GM18502 (cell line): ENCODE data around the gene USP17L11.
"Not testable (repeated sequence)": the region's sequence is repeated elsewhere in the genome, so short reads cannot be mapped to it uniquely, and the experiment has no call there.

Experiments used
- ATAC-seq: cut with Tn5 transposase; IDR thresholded peaks from one replicate; pipeline ENCODE4 v1.9.1; 2021; ENCODE audit warnings: mild to moderate bottlenecking; ENCODE audit not compliant: unreplicated experiment, poor library complexity

USP17L11 gene

GRCh38 chr4:9215105-9215504 lies at the start of gene USP17L11:
Gene USP17L11, plus strand, starts transcription at chr4:9215405. Its CDS starts 0 bp downstream, at chr4:9215405.
- not testable (repeated sequence) for ATAC-seq

GRCh38 chr4:9165990-9166389 lies 49.2 kb upstream of the USP17L11 start:
- ATAC-seq = not testable (repeated sequence)

GRCh38 chr4:9169791-9170459 lies 45.3 kb upstream of the USP17L11 start, which contains the start of gene FAM90A26:
Gene FAM90A26, plus strand, starts transcription at chr4:9170409. Its CDS starts 2,764 bp downstream, at chr4:9173173.
- ATAC-seq = not testable (repeated sequence)

- not testable (repeated sequence) for ATAC-seq
Measured at GRCh38 chr4:9210357-9210756, 4.8 kb upstream of the USP17L11 start, which contains the start of gene USP17L10. Gene USP17L10, plus strand, starts transcription at chr4:9210657. Its CDS starts 0 bp downstream, at chr4:9210657.

GRCh38 chr4:9214701-9215100 lies 504 bp upstream of the USP17L11 start:
- not testable (repeated sequence) for ATAC-seq

- ATAC-seq = not testable (repeated sequence)
Measured at GRCh38 chr4:9219852-9220251, 4.6 kb downstream of the USP17L11 start, which contains the start of gene USP17L12. Gene USP17L12, plus strand, starts transcription at chr4:9220152. Its CDS starts 0 bp downstream, at chr4:9220152.

- not testable (repeated sequence) for ATAC-seq
Measured at GRCh38 chr4:9224596-9224995, 9.4 kb downstream of the USP17L11 start, which contains the start of gene USP17L13. Gene USP17L13, plus strand, starts transcription at chr4:9224896. Its CDS starts 0 bp downstream, at chr4:9224896.

GRCh38 chr4:9230249-9230648 lies 15.0 kb downstream of the USP17L11 start:
- ATAC-seq = not testable (repeated sequence)

GRCh38 chr4:9234085-9234484 lies 18.9 kb downstream of the USP17L11 start, which contains the start of gene USP17L15:
Gene USP17L15, plus strand, starts transcription at chr4:9234385. Its CDS starts 0 bp downstream, at chr4:9234385.
- ATAC-seq = not testable (repeated sequence)

- not testable (repeated sequence) for ATAC-seq
Measured at GRCh38 chr4:9238461-9238860, 23.3 kb downstream of the USP17L11 start.

- not testable (repeated sequence) for ATAC-seq
Measured at GRCh38 chr4:9243579-9243978, 28.4 kb downstream of the USP17L11 start, which contains the start of gene USP17L17. Gene USP17L17, plus strand, starts transcription at chr4:9243879. Its CDS starts 0 bp downstream, at chr4:9243879.

- ATAC-seq = not testable (repeated sequence)
Measured at GRCh38 chr4:9247953-9248680, 32.9 kb downstream of the USP17L11 start, which contains the start of gene USP17L18. Gene USP17L18, plus strand, starts transcription at chr4:9248630. Its CDS starts 0 bp downstream, at chr4:9248630.

- not testable (repeated sequence) for ATAC-seq
Measured at GRCh38 chr4:9253078-9253477, 37.9 kb downstream of the USP17L11 start, which contains the start of gene USP17L19. Gene USP17L19, plus strand, starts transcription at chr4:9253378. Its CDS starts 0 bp downstream, at chr4:9253378.

- ATAC-seq = not testable (repeated sequence)
Measured at GRCh38 chr4:9257824-9258223, 42.6 kb downstream of the USP17L11 start, which contains the start of gene USP17L20. Gene USP17L20, plus strand, starts transcription at chr4:9258124. Its CDS starts 0 bp downstream, at chr4:9258124.

GRCh38 chr4:9262572-9262971 lies 47.4 kb downstream of the USP17L11 start, which contains the start of gene USP17L21:
Gene USP17L21, plus strand, starts transcription at chr4:9262872. Its CDS starts 0 bp downstream, at chr4:9262872.
- ATAC-seq = not testable (repeated sequence)
